ENCODE results near the gene WNT8B.

DNA sequence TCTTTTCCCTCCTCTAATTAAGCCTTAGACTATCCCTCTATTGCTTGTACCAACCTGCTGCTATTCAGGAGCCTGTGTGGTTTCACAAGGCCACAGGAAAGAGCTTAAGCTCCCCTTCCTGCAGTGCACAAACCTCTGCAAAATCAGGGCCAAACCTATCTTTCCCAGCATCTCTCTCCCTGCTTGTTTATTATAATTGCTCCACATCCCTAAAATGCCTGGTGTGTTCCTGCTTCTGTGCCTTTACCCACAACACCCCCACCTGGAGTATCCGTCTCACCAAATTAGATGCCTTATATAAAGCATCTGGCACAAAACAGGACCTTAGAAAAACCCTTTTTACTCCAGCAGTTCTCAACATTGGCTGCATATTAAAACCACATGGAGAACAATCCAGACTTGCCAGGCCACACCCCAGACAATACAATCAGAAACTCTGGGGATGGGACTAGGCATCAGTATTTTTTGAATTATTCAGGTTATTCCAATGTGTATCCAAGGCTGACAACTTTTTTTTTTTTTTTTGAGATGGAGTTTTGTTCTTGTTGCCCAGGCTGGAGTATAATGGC is 40.2 kb downstream of the WNT8B start:
- TF ChIP-seq ZNF592 (IDR thresholded peaks at IDR 0.05) (no peak), ZBTB11 (CRISPR knock-in tag; IDR thresholded peaks at IDR 0.05) (no peak)
- TF ChIP-seq, protein P1, sequence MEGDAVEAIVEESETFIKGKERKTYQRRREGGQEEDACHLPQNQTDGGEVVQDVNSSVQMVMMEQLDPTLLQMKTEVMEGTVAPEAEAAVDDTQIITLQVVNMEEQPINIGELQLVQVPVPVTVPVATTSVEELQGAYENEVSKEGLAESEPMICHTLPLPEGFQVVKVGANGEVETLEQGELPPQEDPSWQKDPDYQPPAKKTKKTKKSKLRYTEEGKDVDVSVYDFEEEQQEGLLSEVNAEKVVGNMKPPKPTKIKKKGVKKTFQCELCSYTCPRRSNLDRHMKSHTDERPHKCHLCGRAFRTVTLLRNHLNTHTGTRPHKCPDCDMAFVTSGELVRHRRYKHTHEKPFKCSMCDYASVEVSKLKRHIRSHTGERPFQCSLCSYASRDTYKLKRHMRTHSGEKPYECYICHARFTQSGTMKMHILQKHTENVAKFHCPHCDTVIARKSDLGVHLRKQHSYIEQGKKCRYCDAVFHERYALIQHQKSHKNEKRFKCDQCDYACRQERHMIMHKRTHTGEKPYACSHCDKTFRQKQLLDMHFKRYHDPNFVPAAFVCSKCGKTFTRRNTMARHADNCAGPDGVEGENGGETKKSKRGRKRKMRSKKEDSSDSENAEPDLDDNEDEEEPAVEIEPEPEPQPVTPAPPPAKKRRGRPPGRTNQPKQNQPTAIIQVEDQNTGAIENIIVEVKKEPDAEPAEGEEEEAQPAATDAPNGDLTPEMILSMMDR (IDR thresholded peaks at IDR 0.05 in 2 of 3, conservative IDR thresholded peaks at IDR 0.05 in 1 of 3; ENCODE audit: control insufficient read depth in 2 of 3, extremely low read depth in 1 of 3, insufficient read depth in 1 of 3, low read depth in 3 of 3, low read length in 3 of 3), result no peak

Measured in GM12878 (cell line).